HL-60/S4 treated with phorbol 12-myristate 13-acetate at 8.2 ng/mL for 4 days and 3 days (cell line): ENCODE results near the gene SLC23A2.
"Not testable (repeated sequence)": the region's sequence is repeated elsewhere in the genome, so short reads cannot be mapped to it uniquely, and the experiment has no call there.

Experiments
- in situ Hi-C: fragments of 300-500 bp; cut with MboI; formaldehyde crosslinking; loops from 2 replicates; pipeline ENCODE4 v1.15.0; 2022; ENCODE audit warnings: low sequenced_read_pairs

SLC23A2 gene

DNA sequence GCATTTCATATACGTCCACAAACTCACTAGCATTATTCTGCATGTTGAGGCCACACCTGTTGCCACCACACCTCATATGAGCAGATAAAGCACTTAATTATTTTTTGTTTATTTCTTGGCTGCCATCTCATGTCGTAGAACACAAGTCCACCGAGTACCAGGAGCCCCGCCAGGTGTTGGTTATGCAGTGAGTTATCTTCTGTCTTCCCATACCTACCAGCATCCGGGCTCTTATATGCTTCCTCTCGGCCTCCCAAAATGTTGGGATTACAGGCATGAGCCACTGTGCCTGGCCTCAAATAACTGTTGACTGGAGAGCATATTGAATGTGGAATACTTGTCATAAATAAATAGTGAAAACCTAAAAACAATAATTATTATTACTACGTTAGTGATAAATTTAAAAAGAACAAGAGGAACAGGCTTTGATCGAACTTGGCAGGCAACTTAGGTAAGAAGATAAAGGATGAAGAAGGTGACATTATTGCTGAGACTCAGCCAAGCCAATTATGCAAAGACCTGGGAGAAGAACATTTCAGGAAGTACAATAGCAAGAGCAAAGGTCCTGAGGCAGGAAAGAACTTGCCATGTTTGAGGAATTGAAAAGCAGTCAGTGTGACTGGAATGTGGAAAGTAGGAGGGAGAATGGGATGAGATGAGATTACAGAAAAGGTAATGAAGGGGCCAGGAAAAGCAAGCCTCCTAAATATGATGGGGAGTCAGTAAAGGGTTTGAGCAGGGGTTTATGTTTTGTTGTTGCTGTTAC is 12.6 kb upstream of the SLC23A2 start:
- in situ Hi-C loops = no loop called here

DNA sequence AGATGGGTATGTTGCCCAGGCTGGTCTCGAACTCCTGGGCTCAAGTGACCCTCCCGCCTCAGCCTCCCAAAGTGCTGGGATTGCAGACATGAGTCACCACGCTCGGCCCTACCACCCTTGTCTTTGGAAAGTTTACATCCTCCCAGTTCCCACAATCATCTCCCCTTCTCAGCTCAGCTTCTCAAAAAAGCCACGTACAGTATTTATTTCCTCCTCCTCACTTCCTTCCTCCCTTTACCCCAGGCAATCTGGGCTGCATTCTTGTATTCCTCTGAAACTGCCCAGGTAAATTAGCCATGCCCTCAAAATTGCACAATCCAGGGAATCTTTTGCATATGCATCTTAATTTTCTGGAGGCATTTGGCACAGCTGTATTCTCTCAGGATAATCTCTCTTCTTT is 7.4 kb upstream of the SLC23A2 start:
- in situ Hi-C loops = no loop called here

DNA sequence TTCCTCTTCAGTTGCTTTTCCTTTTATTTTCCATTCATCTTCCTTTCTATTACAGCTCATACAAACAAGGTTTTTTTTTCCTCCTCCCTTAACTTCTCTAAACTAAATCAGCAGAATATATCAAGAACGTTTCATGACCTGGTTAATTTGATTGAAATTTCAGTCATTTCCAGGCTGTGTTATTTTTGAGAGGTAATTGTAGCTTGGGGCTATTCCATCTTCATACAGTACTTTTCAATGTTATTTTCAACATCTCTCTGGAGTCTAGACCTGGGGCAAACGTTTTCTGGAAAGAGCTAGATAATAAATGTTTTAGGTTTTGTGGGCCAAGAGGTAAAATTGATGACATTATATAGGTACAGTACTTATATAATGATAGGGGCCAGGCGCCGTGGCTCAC is 4.0 kb upstream of the SLC23A2 start:
- in situ Hi-C loops = no loop called here

DNA sequence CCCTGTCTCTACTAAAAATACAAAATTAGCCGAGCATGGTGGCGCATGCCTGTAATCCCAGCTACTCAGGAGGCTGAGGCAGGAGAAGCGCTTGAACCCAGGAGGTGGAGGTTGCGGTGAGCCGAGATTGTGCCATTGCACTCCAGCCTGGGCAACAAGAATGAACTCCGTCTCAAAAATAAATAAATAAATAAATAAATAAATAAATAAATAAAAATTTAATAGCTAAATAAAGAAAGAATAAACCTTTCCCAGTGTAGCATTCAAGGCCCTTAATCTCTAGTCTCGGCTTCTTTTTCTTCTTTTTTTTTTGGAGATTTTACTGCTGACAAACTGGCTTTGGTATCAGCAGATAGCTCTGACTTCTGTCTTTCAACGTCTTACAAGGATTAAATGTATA is 3.5 kb upstream of the SLC23A2 start:
- in situ Hi-C loops = not testable (repeated sequence)

DNA sequence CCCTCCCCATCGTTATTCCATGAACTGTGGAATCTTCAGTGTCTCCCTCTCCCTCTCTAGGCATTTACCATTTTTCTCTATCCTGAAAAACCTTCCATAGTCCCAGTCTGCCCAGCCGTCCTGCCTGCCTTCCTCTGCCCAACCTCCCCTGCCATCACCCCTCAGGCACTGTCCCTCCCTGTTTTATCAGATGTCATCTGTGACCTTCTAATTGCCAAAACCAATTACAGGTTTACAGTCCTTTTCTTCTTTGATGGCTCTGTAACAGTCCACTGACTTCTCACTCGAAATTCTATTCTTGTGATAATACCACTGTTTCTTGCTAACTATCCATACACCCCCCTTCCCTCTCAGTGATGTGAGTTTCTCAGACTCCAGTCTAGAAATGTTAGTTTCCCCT is 2.3 kb upstream of the SLC23A2 start:
- in situ Hi-C loops = no loop called here

DNA sequence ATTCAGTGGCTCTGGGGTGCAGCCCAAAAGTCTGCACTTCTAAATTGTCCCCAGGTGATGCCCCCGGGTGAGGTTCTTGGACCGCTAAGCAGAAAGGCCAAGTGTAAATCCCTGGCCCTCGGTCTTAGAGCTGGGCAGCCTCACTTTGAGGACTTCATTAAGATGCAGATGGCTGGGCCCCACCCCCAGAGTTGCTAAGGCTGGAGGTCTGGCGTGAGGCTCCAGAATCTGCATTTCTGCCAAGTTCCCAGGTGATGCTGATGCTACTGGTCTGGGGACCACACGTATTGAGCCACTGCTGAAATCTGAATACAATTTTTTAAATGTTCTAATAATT is 735 bp upstream of the SLC23A2 start:
- in situ Hi-C loops = no loop called here

DNA sequence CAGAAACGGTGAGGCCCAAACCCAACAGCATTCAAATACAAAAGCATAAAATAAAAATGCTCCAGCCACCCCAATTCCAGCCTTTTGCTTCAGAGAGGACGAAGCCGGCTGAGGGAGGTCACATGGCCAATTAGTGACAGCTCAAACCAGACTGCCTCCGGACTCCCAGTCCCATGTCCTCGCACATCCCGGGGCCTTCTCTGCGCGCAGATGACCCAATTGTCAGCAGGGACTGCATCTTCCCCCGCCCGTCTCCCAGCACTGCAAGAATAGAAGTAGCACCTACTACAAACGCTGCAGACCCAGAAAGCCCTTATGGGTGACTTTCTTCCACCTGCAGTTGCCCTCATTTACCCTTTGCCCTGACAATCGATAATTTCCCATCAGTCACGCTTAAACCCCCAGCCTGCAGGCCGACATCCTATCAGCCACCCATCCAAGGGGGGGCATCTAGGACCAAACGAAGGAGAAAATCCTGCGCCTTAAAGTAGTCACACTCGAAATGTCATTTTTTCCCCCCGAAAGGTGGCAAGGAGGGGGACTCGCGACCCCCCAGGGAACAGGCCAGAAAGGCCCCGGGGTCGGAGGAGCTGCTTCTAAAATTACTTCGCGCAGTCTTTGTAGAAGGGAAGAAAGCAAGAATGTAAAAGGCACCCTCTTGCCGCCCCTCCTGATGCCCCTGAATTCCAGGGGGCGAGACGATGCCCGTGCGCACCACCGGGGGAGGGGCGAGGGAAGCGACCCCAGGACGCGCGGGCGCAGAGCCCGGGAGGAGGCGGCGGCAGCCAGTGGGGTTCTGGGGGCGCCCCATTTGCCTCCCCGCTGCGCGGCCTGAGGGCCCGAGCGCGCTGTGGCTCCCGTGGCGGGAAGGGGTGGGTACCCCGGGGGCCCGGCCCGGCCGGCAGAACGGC is 792 bp downstream of the SLC23A2 start:
- in situ Hi-C loops = no loop called here

DNA sequence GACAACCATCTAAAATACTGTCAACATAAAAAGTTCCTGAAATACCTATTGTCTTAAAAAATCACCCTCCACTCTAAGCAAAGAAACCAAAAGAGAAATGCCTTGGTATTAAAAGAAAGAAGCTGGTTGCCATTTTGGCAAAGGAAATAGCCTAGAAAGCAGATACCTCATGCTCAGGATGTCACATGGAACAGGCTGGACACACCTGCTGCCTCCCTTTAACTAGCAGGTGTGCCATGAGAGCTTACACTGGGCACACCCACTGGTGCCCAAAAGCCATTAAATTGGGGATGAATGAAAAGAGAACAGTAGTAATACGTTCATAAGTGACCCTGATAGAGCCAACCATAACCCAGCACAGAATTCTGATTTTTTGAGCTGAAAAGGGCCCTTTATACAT is 1.5 kb downstream of the SLC23A2 start:
- in situ Hi-C loops = no loop called here

DNA sequence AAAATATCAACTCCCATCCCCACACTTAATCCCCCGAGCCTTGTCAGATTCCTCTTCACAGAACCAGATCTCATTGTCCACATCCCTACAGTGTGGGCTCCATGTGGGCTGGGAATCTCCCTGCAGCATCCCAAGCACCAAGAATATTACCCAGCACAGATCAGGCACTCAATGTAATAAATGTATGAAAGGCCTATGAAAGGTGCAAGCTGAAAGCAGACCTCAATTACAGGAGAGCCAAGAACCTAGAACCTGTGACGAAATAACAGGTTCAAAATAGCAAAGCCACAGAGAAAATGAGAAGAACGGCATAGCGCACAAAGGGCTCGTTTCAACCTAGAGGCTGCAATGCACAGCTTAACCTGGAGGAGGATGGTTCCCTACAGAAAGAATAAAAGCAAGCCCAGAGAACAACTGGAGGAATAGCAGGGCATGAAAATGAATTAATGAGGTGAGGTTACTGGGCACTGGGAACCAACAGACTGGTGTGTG is 3.1 kb downstream of the SLC23A2 start:
- in situ Hi-C loops = no loop called here

DNA sequence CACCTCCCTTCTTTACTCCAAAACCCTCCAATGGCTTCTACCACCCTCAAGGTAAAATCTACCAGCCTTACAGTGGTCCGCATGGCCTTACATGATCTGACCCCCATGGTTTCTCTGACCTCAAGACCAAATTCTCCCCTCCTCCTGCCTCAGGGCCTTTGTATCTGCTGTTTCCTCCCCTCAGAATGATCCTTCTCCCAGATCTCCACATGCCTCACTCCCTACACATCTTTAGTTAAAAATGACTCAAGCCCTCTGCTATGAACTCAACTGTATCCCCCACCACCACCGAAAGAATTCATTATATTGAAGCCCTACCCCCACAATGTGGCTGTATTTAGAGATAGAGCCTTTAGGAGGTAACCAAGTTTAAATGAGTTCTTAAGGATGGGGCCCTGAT is 4.1 kb downstream of the SLC23A2 start:
- in situ Hi-C loops = no loop called here

DNA sequence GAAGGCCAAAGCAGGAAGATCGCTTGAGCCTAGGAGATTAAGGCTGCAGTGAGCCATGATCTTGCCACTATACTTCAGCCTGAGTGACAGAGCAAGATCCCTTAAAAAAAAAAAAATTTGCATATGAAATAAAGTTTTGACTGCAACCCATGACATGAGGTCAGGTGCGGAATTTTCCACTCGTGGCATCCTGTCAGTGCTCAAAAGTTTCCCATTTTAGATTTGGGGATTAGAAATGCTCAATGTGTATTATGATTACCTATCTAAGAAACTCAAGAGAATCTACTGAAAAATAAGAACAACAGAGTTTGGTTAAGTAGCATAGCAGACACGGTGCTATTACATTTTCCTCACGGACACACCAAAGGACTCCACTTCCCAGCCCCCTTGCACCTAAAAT is 11.7 kb downstream of the SLC23A2 start:
- in situ Hi-C loops = no loop called here

DNA sequence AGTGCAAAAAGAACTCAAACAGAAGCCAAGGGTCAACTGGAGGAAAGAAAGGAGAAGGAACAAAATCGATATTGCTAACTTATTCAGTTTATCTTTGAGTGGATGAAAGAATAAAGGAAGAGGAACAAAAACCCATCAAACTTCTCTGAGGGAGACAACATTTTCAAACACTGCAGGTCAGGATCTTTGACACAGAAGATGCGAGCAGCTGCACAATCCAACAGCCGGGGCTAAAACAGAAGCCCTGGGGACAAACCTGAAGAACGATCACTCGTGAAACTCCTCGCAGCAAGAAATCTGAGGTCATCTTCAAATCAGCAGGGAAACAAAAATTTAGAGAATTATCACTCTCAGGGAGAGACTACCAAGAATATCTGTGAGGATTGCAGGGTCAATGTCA is 14.2 kb downstream of the SLC23A2 start:
- in situ Hi-C loops = no loop called here

DNA sequence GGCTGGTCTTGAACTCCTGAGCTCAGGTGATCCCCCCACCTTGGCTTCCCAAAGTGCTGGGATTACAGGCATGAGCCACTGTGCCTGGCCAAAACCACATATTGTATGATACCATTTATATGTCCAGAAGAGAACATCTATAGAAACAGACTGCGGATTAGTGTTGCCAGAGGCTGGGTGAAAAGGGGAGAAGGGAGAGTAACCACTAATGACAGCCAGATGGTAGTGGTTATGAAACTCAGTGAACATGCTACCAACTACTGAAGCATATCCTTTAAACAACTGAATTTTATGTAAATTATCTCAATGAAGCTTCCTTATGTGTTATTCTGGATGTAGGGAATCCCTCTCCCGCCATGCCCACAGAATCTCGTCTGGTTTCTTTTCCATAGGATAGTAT is 15.7 kb downstream of the SLC23A2 start:
- in situ Hi-C loops = no loop called here

DNA sequence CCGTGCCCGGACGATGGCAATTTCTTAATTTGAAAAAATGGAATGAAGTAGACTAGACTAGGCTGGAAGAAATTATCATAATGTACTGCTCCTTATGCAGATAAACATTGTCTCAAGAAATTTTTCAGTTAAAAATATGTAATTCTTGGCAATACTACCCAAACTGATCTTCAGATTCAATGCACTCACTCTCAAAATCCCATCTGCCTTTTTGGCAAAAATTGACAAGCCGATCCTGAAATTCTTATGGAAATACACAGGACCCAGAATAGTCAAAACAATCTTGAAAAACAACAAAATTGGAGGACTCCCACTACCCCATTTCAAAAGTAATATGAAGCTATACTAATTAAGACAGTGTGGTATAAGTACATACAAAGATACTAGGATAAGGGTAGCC is 19.0 kb downstream of the SLC23A2 start:
- in situ Hi-C loops = no loop called here

DNA sequence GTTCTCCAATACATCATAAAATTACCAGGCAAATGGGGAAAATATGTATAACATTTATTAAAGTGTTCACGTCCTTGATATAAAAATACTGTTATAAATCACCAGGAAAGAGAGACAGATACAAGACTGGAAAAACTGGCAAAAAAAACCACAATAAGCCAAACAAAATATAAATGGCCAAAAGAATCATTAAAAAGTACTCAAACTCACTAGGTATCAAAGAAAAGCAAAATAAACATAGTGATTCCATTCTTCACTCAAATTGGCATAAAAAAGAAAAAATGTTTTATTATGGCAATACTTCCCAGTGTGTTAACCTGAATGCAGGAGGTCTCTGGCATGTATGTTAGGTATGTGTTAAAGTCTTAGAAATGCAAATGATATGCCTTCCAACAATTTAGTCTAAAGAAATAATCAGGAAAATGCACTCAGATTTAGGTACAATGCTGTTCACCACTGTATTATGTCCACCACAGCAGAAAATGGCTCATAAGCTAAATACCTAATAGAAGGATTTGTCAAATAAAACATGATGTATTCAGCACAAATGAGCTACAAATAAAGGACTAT is 21.4 kb downstream of the SLC23A2 start:
- in situ Hi-C loops = no loop called here

DNA sequence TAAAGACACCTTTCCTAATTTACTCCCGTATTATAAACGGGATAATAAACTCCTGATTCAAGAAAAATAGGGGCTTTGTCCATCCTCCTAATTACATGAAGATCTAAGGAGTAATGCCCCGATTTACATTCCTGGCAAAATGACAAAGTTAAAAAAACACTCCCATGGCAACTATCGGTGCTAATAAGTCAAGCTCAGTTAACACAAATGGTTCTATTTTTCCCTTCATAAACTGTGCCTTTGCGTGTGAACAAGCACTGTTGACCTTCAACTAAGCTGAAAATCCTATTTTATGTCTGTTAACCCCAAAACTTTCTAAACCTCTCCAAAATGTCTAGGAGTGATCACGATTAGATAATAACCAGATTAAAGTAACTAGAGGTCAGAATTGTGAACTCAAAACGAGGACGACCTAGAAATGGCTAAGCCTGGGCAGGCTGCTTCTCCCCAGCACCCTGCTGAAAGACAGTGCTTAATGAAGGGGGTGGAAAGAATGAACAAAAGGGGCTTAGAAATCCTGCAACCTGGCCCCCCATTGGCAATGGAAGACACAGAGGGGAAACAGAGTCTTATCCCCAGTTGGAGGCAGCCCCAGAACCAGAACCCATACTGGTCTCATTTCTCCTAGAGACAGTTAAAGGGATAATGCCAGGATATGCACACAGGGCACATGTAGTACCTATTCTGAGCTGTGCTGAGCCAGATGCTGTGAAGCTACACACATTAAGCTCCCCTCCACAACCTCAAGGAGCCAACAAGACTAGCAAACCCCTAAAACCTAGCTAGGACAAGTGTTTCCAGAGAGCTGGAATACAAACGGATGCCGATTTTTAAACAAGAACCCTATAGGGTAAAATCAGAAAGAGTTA is 23.0 kb downstream of the SLC23A2 start:
- in situ Hi-C loops = no loop called here

DNA sequence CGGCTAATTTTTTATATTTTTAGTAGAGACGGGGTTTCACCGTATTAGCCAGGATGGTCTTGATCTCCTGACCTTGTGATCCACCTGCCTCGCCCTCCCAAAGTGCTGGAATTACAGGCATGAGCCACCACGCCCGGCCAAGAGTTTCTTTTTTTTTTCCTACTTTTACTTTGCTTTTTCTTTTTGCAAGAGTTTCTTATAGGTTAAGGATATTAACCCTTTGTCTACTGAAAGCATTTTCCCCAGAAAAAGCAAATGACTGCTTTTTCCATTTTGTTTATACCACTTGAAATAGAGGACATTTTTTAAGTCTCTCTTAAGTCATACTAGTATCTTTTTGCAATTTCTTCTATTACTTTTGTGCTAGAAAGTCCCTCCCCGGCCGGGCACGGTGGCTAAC is 25.3 kb downstream of the SLC23A2 start:
- in situ Hi-C loops = not testable (repeated sequence)

DNA sequence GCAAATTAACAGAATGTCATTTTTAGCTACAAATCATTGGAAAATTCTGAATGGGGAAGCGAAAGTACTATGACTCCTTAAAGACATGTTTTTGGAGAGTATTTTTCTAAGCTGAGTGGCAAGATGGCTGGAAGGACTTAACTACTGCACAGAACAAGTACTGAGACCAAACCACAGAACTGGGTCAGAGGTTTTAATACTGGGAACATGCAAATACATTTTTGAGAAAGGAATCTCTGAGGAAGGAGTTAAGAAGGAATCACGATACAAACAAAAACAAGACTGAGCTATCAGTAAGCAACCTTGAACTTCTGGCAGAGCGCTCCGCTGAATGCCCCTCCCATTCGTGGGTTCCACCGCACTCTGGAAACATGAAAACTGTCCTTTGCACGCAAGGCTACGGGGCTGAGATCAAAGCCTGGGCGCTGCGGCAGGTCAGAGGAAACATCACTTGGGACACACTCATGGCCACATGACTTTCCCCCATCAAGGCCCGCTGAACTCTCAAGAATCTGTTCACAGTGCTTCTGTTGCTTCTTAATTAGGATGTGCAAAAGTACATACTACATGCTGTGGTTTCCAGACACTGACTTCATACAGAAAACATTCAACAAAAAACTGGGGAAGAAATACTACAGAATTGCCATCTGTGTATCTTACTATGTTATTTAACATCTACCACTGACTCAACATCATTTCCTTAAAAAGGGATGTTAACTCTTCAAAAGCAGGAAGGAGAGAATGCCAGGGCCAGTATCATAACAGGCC is 27.8 kb downstream of the SLC23A2 start:
- in situ Hi-C loops = loop anchor here (25.0 kb wide), 1 partner anchor 361 kb away; no protein-coding TSS in a partner anchor

DNA sequence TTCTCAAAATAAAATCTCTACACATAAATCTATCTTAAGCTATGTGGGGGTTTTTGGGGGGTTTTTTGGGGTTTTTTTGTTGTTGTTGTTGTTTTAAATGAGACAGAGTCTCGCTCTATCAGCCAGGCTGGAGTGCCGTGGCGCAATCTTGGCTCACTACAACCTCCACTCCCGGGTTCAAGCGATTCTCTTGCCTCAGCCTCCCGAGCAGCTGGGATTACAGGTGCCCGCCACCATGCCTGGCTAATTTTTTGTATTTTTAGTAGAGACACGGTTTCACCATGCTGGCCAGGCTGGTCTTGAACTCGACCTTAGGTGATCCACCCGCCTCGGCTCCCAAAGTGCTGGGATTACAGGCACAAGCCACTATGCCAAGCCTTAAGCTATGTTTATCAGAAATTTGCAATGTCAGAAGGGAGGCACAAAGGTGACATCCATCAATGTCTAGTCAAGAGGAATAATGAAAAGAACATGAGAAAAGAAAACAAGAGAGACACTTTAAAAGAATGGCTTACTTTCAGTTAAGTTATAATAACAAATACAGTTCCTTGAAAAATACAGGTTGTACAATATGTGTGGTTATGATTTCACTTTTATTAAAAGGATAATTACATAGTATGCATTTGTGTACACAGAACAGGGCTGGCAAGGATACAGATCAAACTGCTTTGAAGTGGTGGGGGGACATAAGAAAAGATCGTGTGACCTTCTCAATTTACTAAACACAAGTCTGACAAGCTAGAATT is 28.6 kb downstream of the SLC23A2 start:
- in situ Hi-C loops = loop anchor here (25.0 kb wide), 1 partner anchor 360 kb away; no protein-coding TSS in a partner anchor
